Measurements from ENCODE around the gene DACT2. TPM values are rescaled to one million over a fixed set of nuclear protein-coding genes. Genes with fewer than 3 reads are reported as not detected.

The DACT2 gene
- total RNA-seq, 1 experiment from 2014 or later = not detected

GRCh38 chr6:168365422-168366165, 46.0 kb upstream of the DACT2 start (continued):
- no peak for TF ChIP-seq CBX3 (IDR thresholded peaks at IDR 0.05; ENCODE audit: low read depth)
- no peak for TF ChIP-seq FOSL1 (IDR thresholded peaks at IDR 0.05; ENCODE audit: low read depth)
- TF ChIP-seq SIN3A (IDR thresholded peaks at IDR 0.05; ENCODE audit: low read depth) = no peak
- no peak for TF ChIP-seq ZBTB33 (IDR thresholded peaks at IDR 0.05; ENCODE audit: extremely low read depth, insufficient replicate concordance, low read length)

GRCh38 chr6:168364793-168365421, 45.3 kb upstream of the DACT2 start:
- Histone ChIP-seq H3K36me3 (ENCODE audit: control insufficient read depth in 1 of 2, insufficient read depth in 2 of 2, low read length in 2 of 2) (no peaks in the 10 kb centered on the region), H4K20me1 (ENCODE audit: insufficient read depth) (no peaks in the 10 kb centered on the region), H3K9me2 (ENCODE audit: insufficient read depth) (no peaks in the 10 kb centered on the region), H3K9ac (ENCODE audit: low read length) (no peak overlapping the region), H3K4me1 (ENCODE audit: control insufficient read depth in 1 of 2, insufficient read depth in 2 of 2, low read length in 2 of 2) (peaks cover 0 to 1% of the 10 kb centered on the region in 2 experiments; a peak in 1 of 4 replicates), H3K79me2 (ENCODE audit: insufficient read depth, low read length) (no peaks in the 10 kb centered on the region), H3K4me2 (ENCODE audit: low read length) (no peak overlapping the region), H3K4me3 (replicated peaks in 1 of 2; ENCODE audit: low read depth in 1 of 2, low read length in 2 of 2) (no peak overlapping the region), H3K9me3 (ENCODE audit: control insufficient read depth in 1 of 2, insufficient read depth in 1 of 2, low read depth in 1 of 2, low read length in 2 of 2) (no peaks in the 10 kb centered on the region), H2AFZ (ENCODE audit: low read depth, low read length, poor library complexity, severe bottlenecking) (no peak overlapping the region), H3K27me3 (ENCODE audit: insufficient read depth, low read length) (no peaks in the 10 kb centered on the region), H3K27ac (ENCODE audit: low read depth, low read length) (no peak overlapping the region)
- intact Hi-C loops (cut with micrococcal nuclease) = no loop called here
- ChIA-PET POLR2A (no interaction called here), CTCF (no interaction called here), RAD21 (ENCODE audit: low non-redundant PET in 1 of 2, low total read pairs in 2 of 2, uncharacterized antibody in 2 of 2, unreplicated experiment in 2 of 2) (no interaction called here)
- no TSS peak for BruUV-seq (replicated peaks)
- TF ChIP-seq CEBPB (IDR thresholded peaks at IDR 0.05; ENCODE audit: low read depth) = no peak
- DNase-seq (ENCODE audit: low read depth, low spot score) (no peak), ATAC-seq (no peak)

Measured in HCT116 (cell line).